ENCODE results near the gene KCTD13. TPM values are rescaled to one million over a fixed set of nuclear protein-coding genes. Genes with fewer than 3 reads are reported as not detected.

The KCTD13 gene
- total and polyA plus RNA-seq, 7 experiments from 2014 or later: 8.7 to 81.1 (median 43.3) TPM

DNA sequence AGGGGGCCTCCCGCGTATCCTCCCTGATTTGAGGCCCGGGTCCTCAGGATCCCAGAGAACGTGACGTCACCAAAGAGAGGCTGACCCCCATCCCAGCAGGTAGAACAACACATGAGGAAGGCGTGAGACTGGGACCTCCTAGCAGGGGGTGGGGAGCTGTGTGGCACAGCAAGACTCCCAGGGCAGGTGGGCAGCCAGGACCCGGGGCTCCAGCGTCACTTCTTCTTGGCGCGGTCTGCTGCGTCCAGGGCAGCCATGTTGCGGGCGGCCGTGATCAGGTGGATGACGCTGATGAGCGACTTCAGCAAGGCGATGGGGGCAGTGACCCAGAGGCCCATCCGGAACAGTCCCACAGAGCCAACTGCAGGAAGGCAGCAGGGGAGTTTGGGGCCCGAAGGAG, 67.1 kb downstream of the KCTD13 start:
- Mint-ChIP-seq H3K36me3 (peaks cover 0 to 23% (median 5%) of the 10 kb centered on the region in 5 donors), H3K4me3 (peak overlapping the region in 1 of 10 donors; percentile 29), H3K9me3 (no peaks in the 10 kb centered on the region), H3K4me1 (peaks cover 12 to 35% (median 26%) of the 10 kb centered on the region in 7 donors), H3K27me3 (no peaks in the 10 kb centered on the region), H3K27ac (peak overlapping the region in 1 of 9 donors; percentile 62)
- no peaks in the 10 kb centered on the region for H3K9me3 ChIP-seq (ENCODE audit: control insufficient read depth in 2 of 3, low read length in 3 of 3)
- DNase-seq: no peak
- intact Hi-C loops (cut with micrococcal nuclease): no loop called here
- H3K4me3 ChIP-seq (ENCODE audit: low read length): no peak overlapping the region
- peaks cover 13 to 17% of the 10 kb centered on the region in 2 donors for H3K4me1 ChIP-seq (ENCODE audit: control insufficient read depth in 2 of 2, insufficient read depth in 2 of 2, low read length in 2 of 2)
- H3K27ac ChIP-seq (ENCODE audit: low read depth, low read length): no peak overlapping the region
- peaks cover 0 to 42% (median 7%) of the 10 kb centered on the region in 3 experiments for H3K36me3 ChIP-seq (ENCODE audit: control insufficient read depth in 2 of 3, insufficient read depth in 3 of 3, low read length in 3 of 3)
- no peaks in the 10 kb centered on the region for H3K27me3 ChIP-seq (ENCODE audit: control insufficient read depth in 2 of 2, insufficient read depth in 2 of 2, low read length in 2 of 2)
- ATAC-seq: no peak
- CTCF ChIA-PET: interaction anchor here (1.4 kb wide), 1 partner anchor 11 kb away, joined by 3 read pairs; no protein-coding TSS in a partner anchor
- POLR2A ChIA-PET: interaction anchor here (0.6 to 1.0 kb wide), 3 partner anchors 39 to 102 kb away, joined by 3 to 4 read pairs (median 3); no protein-coding TSS in a partner anchor

GRCh38 chr16:29858149-29858849, 67.7 kb downstream of the KCTD13 start:
- Mint-ChIP-seq H3K27me3 (no peaks in the 10 kb centered on the region), H3K4me1 (peaks cover 12 to 31% (median 21%) of the 10 kb centered on the region in 7 donors), H3K9me3 (no peaks in the 10 kb centered on the region), H3K27ac (peak overlapping the region in 1 of 9 donors; percentile 11), H3K4me3 (no peak overlapping the region), H3K36me3 (peaks cover 0 to 23% (median 5%) of the 10 kb centered on the region in 5 donors)
- H3K27me3 ChIP-seq (ENCODE audit: control insufficient read depth in 2 of 2, insufficient read depth in 2 of 2, low read length in 2 of 2): no peaks in the 10 kb centered on the region
- no peak overlapping the region for H3K4me3 ChIP-seq (ENCODE audit: low read length)
- H3K27ac ChIP-seq (ENCODE audit: low read depth, low read length): no peak overlapping the region
- no peak for ATAC-seq
- intact Hi-C loops (cut with micrococcal nuclease): no loop called here
- no peak for DNase-seq
- peaks cover 13 to 17% of the 10 kb centered on the region in 2 donors for H3K4me1 ChIP-seq (ENCODE audit: control insufficient read depth in 2 of 2, insufficient read depth in 2 of 2, low read length in 2 of 2)
- no peaks in the 10 kb centered on the region for H3K9me3 ChIP-seq (ENCODE audit: control insufficient read depth in 2 of 3, low read length in 3 of 3)
- H3K36me3 ChIP-seq (ENCODE audit: control insufficient read depth in 2 of 3, insufficient read depth in 3 of 3, low read length in 3 of 3): peaks cover 0 to 42% (median 7%) of the 10 kb centered on the region in 3 experiments
- ChIA-PET CTCF (interaction anchor here (0.7 to 1.4 kb wide), 3 partner anchors 10 to 161 kb away, joined by 3 to 5 read pairs (median 3); no protein-coding TSS in a partner anchor), POLR2A (interaction anchor here (0.6 to 1.0 kb wide), 5 partner anchors 10 to 194 kb away, joined by 3 to 4 read pairs (median 3); no protein-coding TSS in a partner anchor)

DNA sequence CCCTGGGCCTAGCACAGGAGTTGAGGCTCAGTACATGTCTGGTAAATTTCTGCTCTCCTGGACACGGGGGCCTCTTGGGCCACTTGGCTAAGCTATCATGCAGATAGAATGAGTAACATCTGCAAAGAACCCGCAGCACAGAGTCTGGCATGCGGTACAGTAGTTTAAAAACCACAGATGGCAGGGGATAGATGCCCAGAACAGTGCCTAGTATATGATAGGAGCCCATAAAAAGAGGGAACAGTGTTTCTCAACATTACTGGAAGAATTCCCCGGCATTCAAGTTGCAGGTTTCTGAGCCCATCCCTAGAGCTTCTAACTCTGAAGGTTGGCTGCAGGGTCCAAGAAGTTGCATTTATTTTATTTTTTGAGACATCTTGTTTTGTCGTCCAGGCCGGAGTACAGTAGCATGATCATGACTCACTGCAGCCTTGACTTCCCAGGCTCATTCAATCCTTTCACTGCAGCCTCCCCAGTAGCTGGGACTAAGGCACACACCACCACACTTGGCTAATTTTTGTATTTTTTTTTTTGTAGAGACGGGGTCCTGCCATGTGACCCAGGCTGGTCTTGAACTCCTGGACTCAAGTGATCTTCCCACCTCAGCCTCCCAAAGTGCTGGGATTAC, 68.8 kb downstream of the KCTD13 start:
- CTCF ChIA-PET: interaction anchor here (0.7 to 1.1 kb wide), 4 partner anchors 36 to 162 kb away, joined by 3 to 6 read pairs (median 4); no protein-coding TSS in a partner anchor

More for the DNA sequence above, 68.8 kb downstream of the KCTD13 start:
- no peaks in the 10 kb centered on the region for H3K9me3 ChIP-seq (ENCODE audit: control insufficient read depth in 2 of 3, low read length in 3 of 3)
- POLR2A ChIA-PET: interaction anchor here (0.6 to 1.1 kb wide), 4 partner anchors 11 to 193 kb away, joined by 3 to 4 read pairs (median 4); no protein-coding TSS in a partner anchor
- ATAC-seq: no peak
- H3K27ac ChIP-seq (ENCODE audit: low read depth, low read length): no peak overlapping the region
- peaks cover 12 to 25% (median 15%) of the 10 kb centered on the region in 7 donors for H3K4me1 Mint-ChIP-seq
- no peak overlapping the region for H3K4me3 ChIP-seq (ENCODE audit: low read length)
- H3K27ac Mint-ChIP-seq: peak overlapping the region in 2 of 9 donors; percentile 42 to 84
- no peaks in the 10 kb centered on the region for H3K9me3 Mint-ChIP-seq
- peaks cover 0 to 36% (median 7%) of the 10 kb centered on the region in 3 experiments for H3K36me3 ChIP-seq (ENCODE audit: control insufficient read depth in 2 of 3, insufficient read depth in 3 of 3, low read length in 3 of 3)
- peaks cover 0 to 23% (median 5%) of the 10 kb centered on the region in 5 donors for H3K36me3 Mint-ChIP-seq
- H3K27me3 ChIP-seq (ENCODE audit: control insufficient read depth in 2 of 2, insufficient read depth in 2 of 2, low read length in 2 of 2): no peaks in the 10 kb centered on the region
- peak overlapping the region in 1 of 10 donors; percentile 29 for H3K4me3 Mint-ChIP-seq
- H3K27me3 Mint-ChIP-seq: no peaks in the 10 kb centered on the region
- H3K4me1 ChIP-seq (ENCODE audit: control insufficient read depth in 2 of 2, insufficient read depth in 2 of 2, low read length in 2 of 2): peaks cover 10 to 15% of the 10 kb centered on the region in 2 donors
- intact Hi-C loops (cut with micrococcal nuclease): no loop called here
- no peak for DNase-seq

Other genes starting within 250 kb of the KCTD13 start
- gene QPRT, start 247.0 kb downstream of the KCTD13 start, total RNA-seq: 1 to 10 TPM in 3 of 5 experiments, under 1 TPM in 2; 0.57 to 6.5 (median 1.4) TPM
- gene QPRT, start 247.0 kb downstream of the KCTD13 start, polyA plus RNA-seq: under 1 TPM; 0.54 to 0.66 TPM
- gene C16orf54, start 180.2 kb downstream of the KCTD13 start, total RNA-seq: 100 to 1,000 TPM in 4 of 5 experiments, 10 to 100 TPM in 1; 63.9 to 228 (median 151) TPM
- 10 to 100 TPM; 43.2 to 44.1 TPM for gene C16orf54, start 180.2 kb downstream of the KCTD13 start, polyA plus RNA-seq
- not detected for gene ZG16, start 148.0 kb downstream of the KCTD13 start, total RNA-seq
- not detected for gene ZG16, start 148.0 kb downstream of the KCTD13 start, polyA plus RNA-seq
- gene KIF22, start 135.5 kb downstream of the KCTD13 start, total RNA-seq: 100 to 1,000 TPM in 1 of 5 experiments, 10 to 100 TPM in 4; 62.5 to 141 (median 81.3) TPM
- 10 to 100 TPM; 36.9 to 50.7 TPM for gene KIF22, start 135.5 kb downstream of the KCTD13 start, polyA plus RNA-seq
- gene MAZ, start 119.7 kb downstream of the KCTD13 start, total RNA-seq: 100 to 1,000 TPM; 192 to 424 (median 259) TPM
- 10 to 100 TPM; 36.9 to 44.5 TPM for gene MAZ, start 119.7 kb downstream of the KCTD13 start, polyA plus RNA-seq
- 1 to 10 TPM; 1.9 to 4.6 (median 2.8) TPM for gene PRRT2, start 114.0 kb downstream of the KCTD13 start, total RNA-seq
- gene PRRT2, start 114.0 kb downstream of the KCTD13 start, polyA plus RNA-seq: under 1 TPM in 1 of 2 donors, not detected in 1; 0.07 TPM
- gene PAGR1, start 110.1 kb downstream of the KCTD13 start, total RNA-seq: 10 to 100 TPM; 17.5 to 42.0 (median 25.7) TPM
- gene PAGR1, start 110.1 kb downstream of the KCTD13 start, polyA plus RNA-seq: 10 to 100 TPM; 54.0 to 62.6 TPM
- gene MVP, start 105.8 kb downstream of the KCTD13 start, total RNA-seq: 100 to 1,000 TPM; 130 to 221 (median 150) TPM
- 100 to 1,000 TPM; 118 to 183 TPM for gene MVP, start 105.8 kb downstream of the KCTD13 start, polyA plus RNA-seq
- 10 to 100 TPM; 36.5 to 92.0 (median 69.9) TPM for gene CDIPT, start 63.0 kb downstream of the KCTD13 start, total RNA-seq
- 100 to 1,000 TPM in 1 of 2 donors, 10 to 100 TPM in 1; 96.3 to 127 TPM for gene CDIPT, start 63.0 kb downstream of the KCTD13 start, polyA plus RNA-seq
- under 1 TPM in 1 of 5 experiments, not detected in 4; 0.19 TPM for gene SEZ6L2, start 26.7 kb downstream of the KCTD13 start, total RNA-seq
- not detected for gene SEZ6L2, start 26.7 kb downstream of the KCTD13 start, polyA plus RNA-seq
- gene ASPHD1, start 25.7 kb downstream of the KCTD13 start, total RNA-seq: under 1 TPM in 1 of 5 experiments, not detected in 4; 0.27 TPM
- not detected for gene ASPHD1, start 25.7 kb downstream of the KCTD13 start, polyA plus RNA-seq
- gene TMEM219, start 35.9 kb upstream of the KCTD13 start, total RNA-seq: 10 to 100 TPM; 64.3 to 89.7 (median 74.0) TPM
- 100 to 1,000 TPM; 205 to 212 TPM for gene TMEM219, start 35.9 kb upstream of the KCTD13 start, polyA plus RNA-seq
- gene TAOK2, start 47.6 kb upstream of the KCTD13 start, total RNA-seq: 10 to 100 TPM; 19.4 to 48.5 (median 42.9) TPM
- 1 to 10 TPM; 2.9 to 8.1 TPM for gene TAOK2, start 47.6 kb upstream of the KCTD13 start, polyA plus RNA-seq
- gene HIRIP3, start 69.4 kb upstream of the KCTD13 start, total RNA-seq: 10 to 100 TPM; 14.4 to 37.6 (median 17.2) TPM
- 10 to 100 TPM; 22.6 to 32.9 TPM for gene HIRIP3, start 69.4 kb upstream of the KCTD13 start, polyA plus RNA-seq
- gene INO80E, start 70.0 kb upstream of the KCTD13 start, total RNA-seq: 100 to 1,000 TPM in 2 of 5 experiments, 10 to 100 TPM in 3; 71.7 to 141 (median 95.8) TPM
- gene INO80E, start 70.0 kb upstream of the KCTD13 start, polyA plus RNA-seq: 1 to 10 TPM; 4.3 to 9.3 TPM
- gene DOC2A, start 84.8 kb upstream of the KCTD13 start, total RNA-seq: under 1 TPM in 2 of 5 experiments, not detected in 3; 0.46 to 0.54 TPM
- gene DOC2A, start 84.8 kb upstream of the KCTD13 start, polyA plus RNA-seq: under 1 TPM in 1 of 2 donors, not detected in 1; 0.18 TPM
- gene C16orf92, start 97.0 kb upstream of the KCTD13 start, total RNA-seq: not detected
- not detected for gene C16orf92, start 97.0 kb upstream of the KCTD13 start, polyA plus RNA-seq
- gene TLCD3B, start 105.0 kb upstream of the KCTD13 start, total RNA-seq: 1 to 10 TPM in 2 of 5 experiments, not detected in 3; 1.2 to 2.3 TPM
- not detected for gene TLCD3B, start 105.0 kb upstream of the KCTD13 start, polyA plus RNA-seq
- gene ALDOA, start 139.5 kb upstream of the KCTD13 start, total RNA-seq: 1,000 to 10,000 TPM in 1 of 5 experiments, 100 to 1,000 TPM in 4; 356 to 1,619 (median 584) TPM
- 1,000 to 10,000 TPM in 1 of 2 donors, 100 to 1,000 TPM in 1; 955 to 1,316 TPM for gene ALDOA, start 139.5 kb upstream of the KCTD13 start, polyA plus RNA-seq
- 100 to 1,000 TPM in 2 of 5 experiments, 10 to 100 TPM in 3; 68.4 to 143 (median 86.0) TPM for gene PPP4C, start 149.8 kb upstream of the KCTD13 start, total RNA-seq
- gene PPP4C, start 149.8 kb upstream of the KCTD13 start, polyA plus RNA-seq: 100 to 1,000 TPM; 176 TPM
- 1 to 10 TPM; 1.5 to 3.3 (median 1.6) TPM for gene TBX6, start 165.7 kb upstream of the KCTD13 start, total RNA-seq
- under 1 TPM in 1 of 2 donors, not detected in 1; 0.38 TPM for gene TBX6, start 165.7 kb upstream of the KCTD13 start, polyA plus RNA-seq
- gene YPEL3, start 170.0 kb upstream of the KCTD13 start, total RNA-seq: 100 to 1,000 TPM in 3 of 5 experiments, 10 to 100 TPM in 2; 50.5 to 260 (median 130) TPM
- gene YPEL3, start 170.0 kb upstream of the KCTD13 start, polyA plus RNA-seq: 100 to 1,000 TPM; 242 to 308 TPM
- gene GDPD3, start 187.3 kb upstream of the KCTD13 start, total RNA-seq: 10 to 100 TPM in 4 of 5 experiments, 1 to 10 TPM in 1; 7.9 to 39.3 (median 12.3) TPM
- not detected for gene GDPD3, start 187.3 kb upstream of the KCTD13 start, polyA plus RNA-seq
- gene MAPK3, start 197.0 kb upstream of the KCTD13 start, total RNA-seq: 10 to 100 TPM; 50.5 to 82.2 (median 64.3) TPM
- 1 to 10 TPM; 7.5 to 8.3 TPM for gene MAPK3, start 197.0 kb upstream of the KCTD13 start, polyA plus RNA-seq